HUES6 (cell line): ENCODE data around the gene NOTO.
"Not testable (repeated sequence)": the region's sequence is repeated elsewhere in the genome, so short reads cannot be mapped to it uniquely, and the experiment has no call there.

ENCODE experiments used
- H3K27ac ChIP-seq: 2 replicates; pipeline ENCODE4 v1.7.0; 2013; ENCODE audit warnings: low read depth, mild to moderate bottlenecking, low read length, inconsistent platforms
- H3K27me3 ChIP-seq: 2 replicates; pipeline ENCODE4 v1.6.1; 2013; ENCODE audit warnings: low read length; ENCODE audit not compliant: control insufficient read depth, insufficient read depth
- H3K36me3 ChIP-seq: 2 replicates; pipeline ENCODE4 v1.6.1; 2013; ENCODE audit warnings: low read length; ENCODE audit not compliant: control insufficient read depth, insufficient read depth
- H3K4me1 ChIP-seq: 2 replicates; pipeline ENCODE4 v1.6.1; 2013; ENCODE audit warnings: low read length; ENCODE audit not compliant: control insufficient read depth, insufficient read depth
- H3K4me3 ChIP-seq: 2 replicates; pipeline ENCODE4 v1.5.1; 2013; ENCODE audit warnings: low read depth, low read length
- H3K9ac ChIP-seq: one replicate; pipeline ENCODE4 v1.6.1; 2013; ENCODE audit warnings: mild to moderate bottlenecking, low read length
- H3K9me3 ChIP-seq: 2 replicates; pipeline ENCODE4 v1.6.1; 2013; ENCODE audit warnings: low read depth, low read length; ENCODE audit not compliant: control insufficient read depth, insufficient read depth

The NOTO gene

DNA sequence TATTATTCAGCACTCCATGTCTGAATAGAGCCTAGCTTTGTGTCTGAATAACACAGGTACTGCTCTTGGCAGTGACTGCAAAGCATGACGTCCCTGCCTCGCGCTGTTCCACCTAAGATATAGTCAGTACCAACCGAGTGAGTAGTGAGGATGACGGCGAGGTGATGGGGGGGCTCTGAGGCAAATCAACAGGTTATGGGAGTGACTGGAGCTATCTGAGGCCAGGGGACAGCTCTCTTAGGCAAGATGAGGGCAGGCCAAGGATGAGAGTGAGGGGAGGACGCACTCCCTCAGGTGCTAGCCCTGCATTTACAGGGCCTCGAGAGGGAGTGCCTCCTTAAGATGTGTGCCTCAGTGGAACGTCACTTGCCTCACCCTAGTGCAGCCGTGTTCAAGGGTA, 28.1 kb upstream of the NOTO start:
- no peaks in the 10 kb centered on the region for H3K9me3 ChIP-seq

DNA sequence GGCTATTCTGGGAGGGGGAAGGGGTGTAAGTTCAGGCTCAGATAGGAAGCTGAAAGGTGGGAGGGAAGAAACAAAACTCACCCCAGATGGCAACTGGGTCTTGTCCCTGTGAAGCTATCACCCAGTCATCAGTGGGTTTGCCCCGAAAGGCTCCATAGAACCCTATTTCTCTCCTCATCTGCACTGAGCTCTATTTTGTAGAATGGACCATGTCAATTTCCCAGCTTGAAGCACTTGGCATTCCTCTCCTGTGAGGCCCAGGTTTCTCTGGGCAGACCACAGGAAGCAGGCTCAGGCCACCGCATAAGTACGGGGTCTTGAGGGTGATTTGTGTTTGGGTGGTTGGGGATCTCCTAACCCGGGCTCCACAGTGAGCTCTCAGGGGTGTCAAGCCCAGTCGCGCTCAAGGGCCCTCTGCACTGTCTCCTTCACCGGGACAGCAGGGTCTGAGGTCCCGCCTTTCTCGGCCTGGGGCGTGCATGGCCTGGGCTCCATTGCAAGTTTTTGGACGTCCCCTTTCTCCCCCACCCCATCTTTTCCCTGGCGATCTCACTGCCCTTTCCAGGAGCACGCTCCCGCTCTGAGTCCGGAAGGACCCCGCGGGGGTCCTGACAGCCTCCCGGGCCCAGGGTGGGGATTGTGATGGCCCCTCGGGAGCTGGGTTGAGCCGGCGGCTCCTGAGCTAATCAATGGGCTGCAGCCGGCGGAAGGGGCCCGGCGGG, 27.3 kb upstream of the NOTO start:
- H3K36me3 ChIP-seq = no peaks in the 10 kb centered on the region
- H3K4me1 ChIP-seq = peaks cover 14% of the 10 kb centered on the region
- H3K9me3 ChIP-seq = no peaks in the 10 kb centered on the region
- H3K9ac ChIP-seq = no peak overlapping the region
- peaks cover 80% of the 10 kb centered on the region for H3K27me3 ChIP-seq
- peak overlapping the region; percentile 64 for H3K4me3 ChIP-seq
- H3K27ac ChIP-seq = no peak overlapping the region

More for the DNA sequence above, 28.1 kb upstream of the NOTO start:
- Histone ChIP-seq H3K4me1 (peaks cover 14% of the 10 kb centered on the region), H3K27ac (no peak overlapping the region), H3K36me3 (no peaks in the 10 kb centered on the region), H3K9ac (no peak overlapping the region), H3K4me3 (no peak overlapping the region), H3K27me3 (peaks cover 71% of the 10 kb centered on the region)

DNA sequence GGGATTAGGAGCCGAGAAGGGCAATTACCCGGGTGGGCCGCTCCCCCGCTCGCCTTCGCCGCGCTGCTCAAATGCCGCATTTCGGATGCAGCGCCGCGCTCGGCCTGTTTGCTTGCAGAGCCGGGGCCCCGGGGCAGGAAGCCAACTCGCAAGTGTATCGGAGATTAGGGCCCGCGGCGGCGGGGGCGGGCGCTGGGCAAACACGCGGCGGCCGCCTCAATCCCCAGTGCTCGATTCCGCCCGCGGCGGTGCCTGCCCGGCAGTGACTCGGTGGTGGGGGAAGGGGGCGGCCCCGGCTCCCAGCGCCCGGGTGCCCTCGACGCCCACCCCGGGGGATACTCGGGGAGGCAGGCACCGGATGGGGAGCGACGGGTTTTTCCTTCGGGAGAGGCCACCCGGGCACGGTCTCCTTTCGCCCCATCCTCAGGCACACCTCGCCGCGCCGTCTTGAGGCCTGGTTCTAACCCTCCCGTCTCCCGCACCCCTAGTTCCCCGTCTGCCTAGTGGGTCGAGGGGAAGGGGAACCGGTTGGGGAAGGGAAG, 26.6 kb upstream of the NOTO start:
- H3K4me1 ChIP-seq = peaks cover 14% of the 10 kb centered on the region
- H3K27me3 ChIP-seq = peaks cover 85% of the 10 kb centered on the region
- H3K9ac ChIP-seq = no peak overlapping the region
- no peaks in the 10 kb centered on the region for H3K9me3 ChIP-seq
- no peaks in the 10 kb centered on the region for H3K36me3 ChIP-seq
- no peak overlapping the region for H3K27ac ChIP-seq
- peak overlapping the region; percentile 64 for H3K4me3 ChIP-seq

DNA sequence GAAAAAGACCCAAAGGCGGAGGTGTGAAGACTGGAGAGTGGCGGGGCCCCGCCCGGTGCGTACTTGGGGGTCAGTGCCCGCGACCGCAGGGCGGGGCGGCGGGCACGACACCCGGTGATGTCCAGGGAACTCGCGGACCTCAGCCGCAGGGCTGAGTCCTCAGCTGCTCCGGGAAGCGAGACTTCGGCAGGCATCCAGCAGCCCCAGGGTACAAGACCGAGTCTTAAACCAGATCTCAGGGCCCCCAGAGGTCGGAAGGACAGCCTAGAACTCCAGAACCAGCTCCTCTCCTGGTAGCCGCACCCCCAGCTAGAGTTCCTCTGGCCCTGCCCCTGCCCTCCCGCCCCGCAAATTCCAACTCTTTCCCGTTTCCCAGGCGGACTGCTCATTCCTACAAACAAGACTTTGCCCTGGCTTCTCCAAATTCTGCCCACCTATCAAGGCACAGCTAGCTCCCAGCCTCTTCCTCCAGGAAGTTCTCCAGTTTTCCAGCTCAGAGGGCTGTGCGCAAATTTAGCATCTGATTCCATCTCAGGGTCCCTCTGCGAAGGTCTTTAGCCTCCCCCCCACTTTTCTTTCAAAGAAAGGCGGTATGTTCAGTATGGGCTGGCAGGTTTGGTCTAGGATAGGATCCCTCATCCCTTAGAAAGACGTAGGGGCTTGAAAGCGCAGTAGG, 26.0 kb upstream of the NOTO start:
- Histone ChIP-seq H3K9ac (no peak overlapping the region), H3K9me3 (no peaks in the 10 kb centered on the region), H3K4me3 (peak overlapping the region; percentile 64), H3K27me3 (peaks cover 87% of the 10 kb centered on the region), H3K36me3 (no peaks in the 10 kb centered on the region), H3K4me1 (peaks cover 14% of the 10 kb centered on the region), H3K27ac (no peak overlapping the region)

GRCh38 chr2:73176881-73177644, 25.3 kb upstream of the NOTO start:
- Histone ChIP-seq H3K27ac (no peak overlapping the region), H3K9ac (peak overlapping the region; percentile 16), H3K27me3 (peaks cover 86% of the 10 kb centered on the region), H3K9me3 (no peaks in the 10 kb centered on the region), H3K36me3 (no peaks in the 10 kb centered on the region), H3K4me3 (peak overlapping the region; percentile 64), H3K4me1 (peaks cover 14% of the 10 kb centered on the region)

- Histone ChIP-seq H3K9me3 (no peaks in the 10 kb centered on the region), H3K27me3 (peaks cover 83% of the 10 kb centered on the region), H3K36me3 (no peaks in the 10 kb centered on the region), H3K4me1 (peaks cover 14% of the 10 kb centered on the region), H3K27ac (no peak overlapping the region), H3K4me3 (peak overlapping the region; percentile 44), H3K9ac (no peak overlapping the region)
Measured at GRCh38 chr2:73177645-73178255, 24.6 kb upstream of the NOTO start.

DNA sequence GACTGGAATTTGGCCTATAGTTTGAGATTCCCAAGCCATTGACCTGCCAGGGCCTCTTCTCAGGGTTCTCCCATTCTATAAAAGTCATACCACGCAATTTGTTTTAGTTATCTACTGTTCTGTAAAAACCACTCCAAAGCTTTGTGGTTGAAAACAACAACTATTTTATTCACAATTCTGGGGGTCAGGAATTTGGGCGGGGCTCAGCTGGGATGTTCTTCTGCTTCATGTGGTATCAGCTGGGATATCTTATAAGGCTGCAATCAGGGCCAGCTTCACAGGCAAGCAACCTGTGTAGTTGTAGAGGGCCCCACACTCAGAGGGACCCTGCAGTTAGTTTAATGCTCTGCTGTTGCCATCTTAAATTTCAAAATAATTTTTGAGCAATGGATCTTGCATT, 16.4 kb upstream of the NOTO start:
- no peaks in the 10 kb centered on the region for H3K4me1 ChIP-seq
- H3K4me3 ChIP-seq = no peak overlapping the region
- no peak overlapping the region for H3K9ac ChIP-seq
- H3K36me3 ChIP-seq = no peaks in the 10 kb centered on the region
- H3K27me3 ChIP-seq = peaks cover 50% of the 10 kb centered on the region
- H3K27ac ChIP-seq = no peak overlapping the region
- no peaks in the 10 kb centered on the region for H3K9me3 ChIP-seq

DNA sequence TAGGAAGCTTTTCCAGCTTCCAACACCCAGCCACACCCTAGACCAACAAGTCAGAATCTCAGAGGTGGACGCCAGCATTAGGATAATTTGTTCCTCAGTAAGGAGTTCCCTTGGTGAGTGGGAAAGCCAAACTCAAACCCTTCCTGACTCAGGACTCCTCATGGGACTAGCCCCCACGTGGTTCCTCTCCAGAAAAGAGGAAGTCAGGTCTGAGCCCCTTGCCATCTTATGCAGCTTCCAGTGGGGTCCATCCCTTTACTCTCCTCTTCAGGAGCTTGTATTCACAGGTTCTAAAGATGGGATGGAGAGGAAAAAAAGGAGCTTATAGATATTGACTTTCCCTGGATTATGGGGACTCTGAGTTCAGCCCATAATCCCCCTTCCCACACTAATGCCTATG, 14.8 kb upstream of the NOTO start:
- H3K4me1 ChIP-seq = peaks cover 10% of the 10 kb centered on the region
- no peak overlapping the region for H3K4me3 ChIP-seq
- no peaks in the 10 kb centered on the region for H3K36me3 ChIP-seq
- H3K9ac ChIP-seq = no peak overlapping the region
- H3K9me3 ChIP-seq = no peaks in the 10 kb centered on the region
- no peak overlapping the region for H3K27ac ChIP-seq
- H3K27me3 ChIP-seq = peaks cover 43% of the 10 kb centered on the region

GRCh38 chr2:73197579-73197978, 4.8 kb upstream of the NOTO start:
- Histone ChIP-seq H3K9ac (no peak overlapping the region), H3K27me3 (peaks cover 52% of the 10 kb centered on the region), H3K36me3 (no peaks in the 10 kb centered on the region), H3K27ac (no peak overlapping the region), H3K4me1 (no peaks in the 10 kb centered on the region), H3K9me3 (no peaks in the 10 kb centered on the region), H3K4me3 (no peak overlapping the region)

- not testable (repeated sequence) for H3K4me1 ChIP-seq, H3K27ac ChIP-seq, H3K9ac ChIP-seq, H3K36me3 ChIP-seq, H3K4me3 ChIP-seq, H3K9me3 ChIP-seq
- peaks cover 77% of the 10 kb centered on the region for H3K27me3 ChIP-seq
Measured at GRCh38 chr2:73200281-73200680, 2.1 kb upstream of the NOTO start.
